Measurements from ENCODE around the gene GUCA2B.

GUCA2B gene

DNA sequence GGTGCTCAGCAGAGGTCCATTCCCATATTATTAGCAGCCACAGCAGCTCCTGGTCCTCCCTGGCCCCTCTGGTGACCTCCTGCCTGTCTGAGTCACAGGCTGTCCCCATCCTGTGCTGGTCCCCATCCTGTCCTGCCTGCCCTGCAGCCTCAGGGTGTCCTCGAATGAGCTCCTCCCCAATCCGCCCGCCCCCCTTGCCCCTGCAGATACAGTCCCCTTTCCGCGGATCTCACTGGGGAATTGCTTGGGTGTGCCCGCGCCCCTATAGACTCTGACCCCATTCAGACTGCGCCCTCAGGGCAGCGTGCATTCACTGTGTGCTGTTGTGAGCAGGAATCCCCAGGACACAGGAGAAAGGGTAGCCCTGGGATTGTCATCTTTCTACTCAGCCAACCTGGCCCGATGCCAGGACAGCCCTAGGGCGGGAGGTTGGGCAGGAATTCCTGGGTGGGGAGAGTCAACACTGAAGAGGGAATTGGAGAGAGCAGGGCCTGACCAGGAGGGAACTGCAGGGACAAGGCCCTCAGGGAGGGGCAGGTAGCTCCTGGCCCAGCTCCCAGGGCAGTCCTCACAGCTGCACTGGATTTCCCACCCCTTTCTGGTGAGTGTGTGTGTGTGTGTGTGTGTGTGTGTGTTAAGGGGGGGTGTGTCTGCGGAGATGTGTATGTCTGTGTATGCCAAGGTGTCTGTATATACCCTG, 12.5 kb downstream of the GUCA2B start:
- no peak for DNase-seq (ENCODE audit: low spot score)

DNA sequence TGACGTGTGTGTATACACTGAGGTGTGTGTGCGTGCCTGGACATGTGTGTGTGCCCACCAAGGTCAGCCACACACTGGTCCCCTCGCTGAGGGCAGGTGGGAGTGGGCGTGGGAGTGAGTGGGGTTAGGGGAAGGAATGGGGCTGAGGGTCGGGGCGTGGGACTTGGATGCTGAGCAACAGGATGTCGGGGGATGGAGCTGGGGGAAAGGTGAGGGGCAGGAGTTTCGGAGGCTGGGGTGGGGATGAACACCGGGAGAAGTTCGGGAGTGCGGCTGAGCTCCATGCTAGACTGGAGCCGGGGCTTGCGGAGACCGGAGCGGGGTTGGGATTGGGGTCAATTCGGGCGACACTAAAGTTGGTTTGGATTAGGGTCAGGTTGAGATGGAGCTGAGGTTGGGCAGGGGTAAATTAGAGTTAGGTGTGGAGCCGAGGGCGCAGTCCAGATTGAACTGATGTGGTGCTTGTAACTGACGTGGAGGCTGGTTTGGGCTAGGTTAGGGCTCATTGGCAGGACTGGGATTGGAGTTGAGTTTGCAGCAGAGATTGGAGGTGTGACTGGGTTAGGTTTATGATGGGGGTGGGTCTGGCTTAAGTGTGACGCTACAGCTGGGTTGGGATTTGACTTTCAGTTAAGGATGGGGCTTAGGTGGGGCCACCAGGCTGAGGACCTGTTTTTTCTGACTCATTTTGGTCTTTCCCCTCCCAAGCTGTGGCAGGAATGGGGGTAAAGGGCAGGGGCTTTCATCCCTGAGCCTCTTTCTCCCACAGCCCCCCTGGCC, 14.6 kb downstream of the GUCA2B start:
- no peak for DNase-seq (ENCODE audit: low spot score)

DNA sequence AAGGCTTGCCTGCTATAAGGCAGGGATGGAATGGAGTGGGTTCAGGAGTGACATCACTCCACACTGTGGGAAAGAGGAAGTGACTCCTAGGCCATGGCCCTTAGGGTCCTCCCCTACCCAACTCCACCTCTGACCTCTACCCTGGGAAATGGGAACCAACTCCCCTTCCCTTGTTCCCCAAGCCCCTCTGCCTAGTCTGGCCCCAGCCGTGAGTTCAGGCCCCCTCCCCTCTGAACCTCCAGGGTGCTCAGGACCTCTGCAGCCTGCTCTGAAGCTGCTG, 15.1 kb downstream of the GUCA2B start:
- no peak for DNase-seq (ENCODE audit: low spot score)

DNA sequence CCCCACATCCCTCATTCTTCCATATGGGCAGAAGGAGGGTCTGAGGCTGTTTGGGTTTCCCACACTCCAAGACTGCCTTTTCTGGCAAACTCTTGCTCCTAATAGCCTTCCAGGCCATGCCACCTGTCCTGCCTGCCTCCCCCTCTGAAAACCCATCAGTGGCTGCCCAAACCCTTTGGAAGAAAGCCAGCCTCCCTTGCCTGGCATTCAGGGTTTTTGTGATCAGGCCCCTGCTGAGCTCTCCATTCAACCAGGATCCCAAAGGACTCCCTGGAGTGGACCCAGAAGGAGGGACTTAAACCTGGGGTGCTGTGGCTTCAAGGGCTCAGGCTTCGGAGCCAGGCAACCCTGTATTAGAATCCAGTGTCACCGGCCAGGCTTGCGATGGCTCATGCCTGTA, 15.6 kb downstream of the GUCA2B start:
- no peak for DNase-seq (ENCODE audit: low spot score)

DNA sequence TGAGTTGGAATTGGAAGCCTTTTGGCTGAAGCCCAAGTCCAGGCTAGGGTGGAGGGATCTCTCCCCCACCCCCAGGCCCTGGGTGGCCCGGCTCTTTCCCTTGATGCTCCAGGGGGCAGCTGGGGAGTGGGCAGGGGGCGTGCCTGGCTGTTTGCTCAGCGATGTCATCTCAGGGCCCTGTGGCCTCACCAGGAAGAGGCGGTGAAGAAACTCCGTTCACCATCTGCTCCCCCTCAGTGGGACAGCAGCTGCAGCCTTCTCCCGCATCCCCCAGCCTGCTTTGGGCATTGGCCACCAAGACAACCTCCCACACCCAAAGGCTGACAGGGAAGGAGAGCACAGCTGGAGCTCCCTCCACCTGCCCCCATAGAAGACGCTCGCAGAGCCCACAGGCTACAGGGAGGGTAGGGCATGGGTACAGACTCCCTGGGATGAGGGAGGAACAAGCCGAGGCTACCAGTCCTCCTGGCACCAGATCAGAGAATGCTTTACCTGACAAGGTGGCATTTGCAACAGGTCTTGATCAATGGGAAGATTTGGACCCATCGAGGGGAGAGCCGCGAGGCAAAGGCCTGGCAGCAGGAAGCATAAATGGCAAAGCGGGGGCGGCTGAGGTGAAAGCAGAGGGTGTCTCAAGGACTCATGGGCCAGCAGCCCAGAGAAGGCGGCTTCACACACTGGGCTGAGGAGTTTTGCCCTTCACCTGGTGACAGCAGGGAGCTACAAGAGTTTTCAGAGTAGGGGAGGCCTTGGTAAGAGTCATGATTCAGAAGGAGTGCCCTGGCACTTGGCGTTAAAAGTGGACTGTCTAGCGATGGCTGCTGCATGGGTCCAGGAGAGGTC, 17.8 kb downstream of the GUCA2B start:
- no peak for DNase-seq (ENCODE audit: low spot score)

DNA sequence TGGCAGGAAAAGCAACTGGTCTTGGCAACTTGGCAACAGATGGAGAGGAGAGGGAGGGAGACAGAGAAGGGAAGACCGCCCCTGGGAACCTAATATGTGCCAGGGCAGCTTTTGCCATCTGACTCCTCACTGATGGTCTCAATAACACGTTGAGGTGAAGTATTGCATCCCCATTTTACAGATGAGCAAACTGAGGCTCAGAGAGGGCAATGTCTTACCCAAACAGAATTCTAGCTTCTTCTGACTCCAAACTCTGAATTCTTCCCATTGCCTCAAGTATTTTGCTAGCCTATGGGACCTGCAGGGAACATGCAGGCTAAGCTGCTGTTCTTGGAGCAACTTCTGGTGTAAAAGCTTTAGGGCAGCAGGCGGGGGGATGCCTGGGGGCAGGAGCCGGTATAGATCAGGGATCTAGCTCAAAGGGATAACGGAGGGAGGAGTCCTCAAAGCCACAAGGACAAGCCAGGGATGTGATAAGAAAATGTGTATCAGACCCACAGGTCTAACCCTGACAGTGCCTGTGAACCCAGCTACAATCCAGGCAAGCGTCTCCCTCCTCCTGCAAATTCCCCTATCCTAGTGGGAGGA, 18.6 kb downstream of the GUCA2B start:
- DNase-seq (ENCODE audit: low spot score): no peak

DNA sequence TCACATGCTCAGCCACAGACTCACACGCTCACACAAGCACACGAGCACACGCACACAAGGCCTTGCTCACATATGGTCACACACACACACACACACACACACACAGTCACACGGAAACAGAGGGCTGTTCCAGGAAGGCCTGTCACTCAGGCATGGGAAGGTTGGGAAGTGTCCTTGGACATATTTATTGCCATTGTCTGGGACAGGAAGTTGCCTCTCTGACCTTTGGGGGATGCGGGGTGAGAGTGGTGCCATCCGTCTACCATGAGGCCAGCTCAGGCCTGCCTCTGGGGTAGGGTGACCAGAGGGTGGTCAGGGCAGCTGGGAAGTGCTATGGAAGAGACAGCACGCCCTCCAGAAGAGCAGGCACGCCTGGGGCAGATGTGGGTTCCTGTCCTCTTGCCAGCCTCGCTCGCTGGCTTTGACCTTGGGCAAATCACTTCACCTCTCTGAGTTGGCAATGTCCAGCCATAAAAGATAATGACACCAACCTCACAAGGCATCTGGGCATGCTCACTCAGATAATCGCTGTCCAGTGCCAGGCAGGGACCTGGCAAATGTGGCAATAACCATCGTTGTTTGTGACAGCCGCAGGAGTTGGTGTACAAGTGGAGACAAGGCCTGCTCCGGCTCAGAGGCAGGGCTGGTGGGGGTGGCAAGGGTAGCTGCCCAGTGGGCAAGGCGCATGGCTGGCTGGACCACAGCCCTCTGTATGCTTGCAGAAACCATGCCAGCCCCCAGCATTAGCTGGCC, 19.3 kb downstream of the GUCA2B start:
- DNase-seq (ENCODE audit: low spot score): no peak

DNA sequence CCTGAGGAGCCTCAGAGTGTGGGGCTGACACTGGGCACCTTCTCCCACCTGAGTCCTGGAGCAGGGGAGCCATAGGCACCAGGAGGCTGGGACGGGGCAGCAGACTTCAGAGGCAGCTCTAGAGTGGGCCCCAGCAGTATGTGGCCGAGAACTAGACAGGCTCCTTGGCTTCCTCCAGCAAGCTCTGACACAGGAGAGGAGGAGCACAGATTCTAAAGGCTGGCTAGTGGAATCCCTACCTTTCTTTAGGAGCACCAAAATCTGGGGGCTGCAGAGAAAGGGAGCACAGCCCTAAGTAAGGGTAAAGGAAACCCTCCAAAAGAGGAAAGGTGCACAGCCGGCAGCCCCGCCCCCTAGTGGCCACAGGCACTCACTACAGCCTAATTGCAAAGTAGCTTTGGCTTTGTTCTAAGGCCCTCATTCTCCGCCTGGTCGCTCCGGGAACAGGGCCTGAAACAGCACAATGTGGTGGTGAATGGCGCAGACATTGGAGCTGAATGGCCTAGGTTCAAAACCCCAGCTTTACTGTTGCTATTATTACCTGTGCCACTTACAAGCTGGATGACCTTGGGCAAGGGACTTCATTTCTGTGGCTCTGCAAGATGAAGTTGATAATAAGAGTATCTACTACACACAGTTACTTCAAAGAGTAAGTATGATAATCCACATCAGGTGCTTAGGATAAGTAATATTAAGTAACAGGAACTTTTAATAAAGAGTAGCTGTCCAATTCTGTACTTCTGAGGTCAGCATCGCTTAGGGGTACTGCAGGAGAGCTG, 20.1 kb downstream of the GUCA2B start:
- DNase-seq (ENCODE audit: low spot score): peak; percentile 61

DNA sequence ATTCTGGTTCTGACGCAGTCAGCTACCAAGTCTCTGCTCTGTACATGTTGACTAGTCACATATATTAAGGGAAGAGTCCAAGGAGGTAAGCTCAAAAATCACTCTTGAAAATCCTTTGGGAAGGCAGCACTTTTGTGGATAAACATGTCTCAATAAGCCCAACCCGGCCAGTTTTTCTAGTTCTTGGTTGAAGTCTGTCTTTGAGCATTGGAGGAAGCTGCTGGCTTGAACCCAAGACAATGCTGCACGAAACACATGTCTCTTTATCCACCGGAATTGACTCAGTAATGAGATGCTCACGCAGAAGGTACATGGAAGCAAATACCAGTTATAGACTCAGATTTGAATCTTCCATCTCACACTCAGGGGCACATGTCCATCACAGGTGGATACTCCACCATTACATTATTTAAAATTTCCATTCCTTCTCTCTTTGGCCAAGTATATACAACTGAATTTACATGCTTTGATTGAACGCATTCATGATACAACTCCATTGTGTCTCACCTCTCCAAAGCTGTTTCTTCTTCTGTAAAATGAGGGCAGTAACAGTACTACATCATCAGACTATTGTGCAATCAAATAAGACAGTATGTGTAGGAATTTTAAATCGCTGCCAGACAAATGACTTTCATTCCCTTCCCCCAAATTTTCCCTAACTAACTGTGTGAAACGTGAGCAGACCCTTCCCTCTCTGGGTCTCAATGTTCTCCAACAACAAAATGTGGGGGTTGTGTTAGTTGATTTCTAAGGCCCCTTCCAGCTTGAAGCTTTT, 20.9 kb downstream of the GUCA2B start:
- DNase-seq (ENCODE audit: low spot score): no peak

DNA sequence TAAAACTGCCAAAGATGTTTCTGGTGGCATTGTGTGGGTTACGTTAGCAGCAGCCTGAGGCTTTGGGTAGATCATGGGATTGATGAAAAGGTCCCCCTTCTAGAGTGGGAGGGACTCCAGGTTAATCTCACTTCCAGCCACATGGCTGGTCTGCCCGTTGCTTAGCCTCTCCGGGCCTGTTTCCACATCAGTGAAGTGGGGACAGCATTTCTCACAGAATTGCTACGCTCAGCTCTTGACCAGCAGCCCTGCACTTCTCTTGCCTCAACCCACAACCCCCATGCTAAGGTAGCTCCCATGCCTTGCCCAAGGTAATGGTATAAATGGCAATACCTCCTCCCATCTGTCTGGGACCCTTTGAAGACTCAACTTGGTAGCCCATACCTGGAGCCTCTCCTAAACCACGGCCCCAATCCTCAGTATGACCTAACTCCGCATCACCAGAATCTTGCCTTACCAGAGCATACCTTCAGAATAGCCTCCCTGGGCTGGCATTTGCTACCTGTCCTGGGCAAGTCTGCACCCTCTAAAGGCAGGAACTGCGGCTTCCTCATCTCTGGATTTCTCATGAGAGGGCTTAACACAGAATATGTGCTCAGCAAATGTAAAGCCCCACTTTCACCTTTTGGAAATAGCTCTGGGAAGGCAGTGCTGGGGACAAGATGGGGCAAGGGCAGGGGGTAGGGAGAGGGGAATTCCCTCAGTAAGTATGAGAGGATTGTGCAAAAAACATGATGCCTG, 22.3 kb downstream of the GUCA2B start:
- no peak for DNase-seq (ENCODE audit: low spot score)

DNA sequence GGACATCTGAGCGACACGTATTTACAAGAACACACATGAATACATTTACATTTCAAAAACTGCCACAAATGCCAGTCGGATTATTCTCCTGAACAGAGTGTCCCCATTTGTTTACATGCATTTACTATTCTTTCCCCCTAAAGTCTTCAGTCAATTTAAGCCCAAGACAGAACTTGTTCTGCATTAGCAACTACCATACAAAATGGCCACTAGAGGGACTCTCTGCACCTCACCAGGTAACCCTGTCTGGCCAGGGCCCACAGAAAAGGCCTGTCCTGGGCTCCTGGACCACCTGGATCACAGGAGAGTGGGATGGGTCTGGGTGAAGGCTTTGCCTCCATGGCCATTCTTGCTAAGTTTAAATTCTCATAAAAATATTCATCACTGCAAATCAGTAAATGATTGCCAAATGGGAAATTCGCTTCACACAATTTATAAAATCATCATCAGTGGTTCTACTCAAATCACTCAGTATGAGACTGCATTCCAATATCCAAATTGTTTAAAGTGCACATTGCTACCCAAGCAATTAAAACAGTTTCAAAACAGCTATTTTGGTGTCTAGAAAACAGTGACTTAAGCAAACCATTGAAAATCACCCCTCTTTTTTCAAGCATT, 23.8 kb downstream of the GUCA2B start:
- DNase-seq (ENCODE audit: low spot score): peak; percentile 36

DNA sequence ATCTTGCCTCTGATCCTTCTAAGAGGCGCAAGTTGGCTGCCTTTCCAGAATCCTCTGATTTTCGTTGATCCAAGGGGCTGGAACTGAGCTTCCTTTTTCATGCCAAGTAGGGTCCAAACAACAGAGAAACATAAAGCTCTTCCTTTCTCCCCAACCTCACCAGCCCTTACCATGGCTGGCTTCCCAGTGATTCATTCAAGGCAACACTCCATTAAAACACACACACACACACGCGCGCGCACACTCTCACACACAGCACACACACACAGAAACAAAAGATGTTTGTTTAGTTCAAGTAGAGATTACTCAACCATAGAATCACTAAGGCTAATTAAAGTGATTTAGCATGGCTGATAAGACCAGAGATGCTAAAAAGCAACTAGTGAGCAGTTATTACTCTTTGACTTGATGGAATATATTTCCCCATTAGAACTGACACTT, 24.4 kb downstream of the GUCA2B start:
- no peak for DNase-seq (ENCODE audit: low spot score)

DNA sequence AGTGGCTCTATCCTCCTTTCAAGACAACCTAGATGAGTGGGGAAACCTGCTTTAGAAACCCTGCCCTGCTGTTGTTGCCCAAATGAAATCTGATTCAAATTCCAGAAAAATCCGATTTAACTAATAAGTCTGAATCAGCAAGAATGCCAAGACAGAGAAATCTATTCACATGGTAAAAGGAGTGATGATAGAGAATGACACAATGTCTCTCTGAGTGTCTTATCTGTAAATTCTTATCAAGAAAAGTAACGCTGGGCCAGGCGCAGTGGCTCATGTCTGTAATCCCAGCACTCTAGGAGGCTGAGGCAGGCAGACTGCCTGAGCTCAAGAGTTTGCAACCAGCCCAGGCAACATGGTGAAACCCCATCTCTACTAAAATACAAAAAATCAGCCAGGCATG, 25.0 kb downstream of the GUCA2B start:
- no peak for DNase-seq (ENCODE audit: low spot score)

DNA sequence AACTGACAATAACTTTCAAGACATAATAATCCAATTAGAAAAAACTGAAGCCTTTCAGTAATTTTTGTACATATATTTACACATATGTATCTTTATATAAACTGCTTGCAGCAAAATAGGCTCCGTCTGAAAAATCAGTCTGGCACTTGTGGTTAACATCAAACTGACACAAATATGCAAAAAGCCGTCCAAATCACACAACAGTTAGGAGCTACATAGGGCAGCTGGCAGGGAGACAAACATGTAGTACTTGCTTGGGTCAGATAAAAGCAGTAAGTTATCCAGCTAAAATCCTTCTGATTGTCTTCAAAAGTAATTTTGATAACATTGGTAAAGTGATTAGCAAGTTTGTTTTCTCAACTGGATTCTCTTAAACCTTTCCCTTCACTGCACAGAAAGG, 26.1 kb downstream of the GUCA2B start:
- DNase-seq (ENCODE audit: low spot score): no peak

DNA sequence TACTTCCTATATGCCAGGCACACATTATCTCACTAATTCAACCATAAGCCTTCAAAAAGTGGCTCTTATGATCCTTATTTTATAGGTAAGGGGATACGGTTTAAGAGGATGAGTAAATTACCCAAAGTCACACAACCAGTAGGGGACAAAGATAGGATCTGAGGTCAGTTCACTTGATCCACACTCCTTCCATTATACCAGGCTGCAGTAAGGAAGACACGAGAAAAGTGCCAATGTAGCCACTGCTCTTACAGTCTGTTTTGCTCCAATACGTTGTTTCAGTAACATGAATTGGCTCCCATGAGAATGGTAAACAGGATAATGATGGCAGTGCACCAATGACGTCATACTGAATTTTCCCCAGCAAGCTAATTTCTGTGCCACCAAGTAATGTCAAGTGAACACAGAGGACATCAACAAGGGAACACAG, 26.7 kb downstream of the GUCA2B start:
- DNase-seq (ENCODE audit: low spot score): no peak

DNA sequence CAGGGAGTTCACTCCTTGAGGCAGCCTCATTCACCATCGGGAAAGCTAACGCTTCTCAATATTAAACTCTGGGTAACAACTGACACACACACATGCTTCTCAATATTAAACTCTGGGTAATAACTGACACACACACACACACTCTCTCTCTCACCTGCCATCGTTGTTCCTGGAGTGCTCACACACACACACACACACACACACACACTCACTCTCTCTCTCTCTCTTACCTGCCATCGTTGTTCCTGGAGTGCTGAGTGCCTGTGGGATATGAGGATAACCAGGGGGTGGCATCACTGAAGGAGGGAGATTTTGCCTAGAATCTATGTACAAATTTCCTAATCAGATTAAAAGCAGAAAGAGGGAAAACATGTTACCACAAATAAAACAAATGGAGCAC, 28.5 kb downstream of the GUCA2B start:
- no peak for DNase-seq (ENCODE audit: low spot score)

DNA sequence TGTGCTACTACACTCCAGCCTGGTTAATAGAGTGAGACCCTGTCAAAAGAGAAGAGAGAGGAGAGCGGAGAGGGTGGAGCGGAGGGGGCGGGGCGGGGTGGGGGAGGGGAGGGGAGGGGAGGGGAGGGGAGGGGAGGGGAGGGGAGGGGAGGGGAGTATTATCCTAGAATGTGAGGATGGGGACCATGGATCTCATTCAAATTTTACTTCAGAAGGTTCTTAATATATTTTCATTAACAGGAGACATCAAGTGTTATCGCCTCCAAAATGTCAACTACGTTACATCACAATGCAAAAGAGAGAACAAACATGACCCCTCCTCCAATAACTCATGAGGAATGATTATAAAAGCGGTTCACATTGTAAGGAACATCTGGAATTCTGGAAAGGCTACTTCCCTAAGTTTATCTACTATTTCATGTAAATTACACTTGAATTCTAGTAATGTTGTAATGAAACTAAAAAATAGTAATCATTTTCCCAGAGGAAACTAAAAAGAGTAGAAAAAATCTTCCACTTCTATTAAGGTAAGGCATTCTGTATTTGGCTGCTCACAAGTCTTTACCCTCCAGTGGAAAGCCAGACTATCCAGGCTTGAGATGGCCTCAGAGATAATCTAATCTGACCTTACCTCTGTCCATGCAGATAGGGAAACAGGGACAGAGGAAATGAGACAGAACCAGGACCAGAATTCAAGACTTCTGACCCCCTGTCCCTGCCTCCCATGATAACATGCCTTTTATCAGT, 30.2 kb downstream of the GUCA2B start:
- no peak for DNase-seq (ENCODE audit: low spot score)

DNA sequence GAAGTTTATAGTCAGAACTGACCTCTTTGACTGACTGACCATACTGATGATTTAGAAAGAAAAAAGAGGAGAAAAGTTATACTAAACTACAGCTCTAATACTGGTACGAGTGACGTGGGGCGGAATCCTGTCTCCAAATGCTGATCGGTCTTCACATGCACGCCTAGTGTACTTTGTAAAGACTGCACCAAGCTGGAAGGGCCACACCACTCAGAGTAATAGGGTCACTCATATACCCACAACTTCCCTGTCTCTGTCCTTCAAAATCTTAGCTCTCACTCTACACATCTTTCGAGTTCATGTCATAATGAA, 30.7 kb downstream of the GUCA2B start:
- no peak for DNase-seq (ENCODE audit: low spot score)

DNA sequence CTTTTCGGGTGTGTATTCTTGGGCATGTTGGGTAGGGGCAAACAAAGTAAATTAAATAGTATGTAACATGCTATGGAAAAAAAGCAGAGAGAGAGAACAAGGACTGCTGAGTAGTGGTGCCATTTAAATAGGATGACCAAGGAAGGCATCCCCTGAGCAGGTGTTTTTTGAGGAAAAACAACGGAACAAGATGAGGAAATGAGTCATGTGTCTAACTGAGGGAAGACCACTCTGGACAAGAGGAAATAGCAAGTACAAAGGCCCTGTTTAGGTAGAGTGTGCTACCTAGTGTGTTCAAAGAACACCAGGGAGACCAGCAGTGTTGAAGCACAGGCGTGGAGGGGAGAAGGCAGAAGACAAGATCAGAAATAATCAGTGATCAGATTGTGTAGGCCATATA, 31.4 kb downstream of the GUCA2B start:
- no peak for DNase-seq (ENCODE audit: low spot score)

Measured in CD4-positive, alpha-beta T cell treated with Interleukin-15 for 4 hours (primary cell).